Common myeloid progenitor, CD34-positive (primary cell): ENCODE data around the gene SLC24A3.

Source experiments
- CTCF ChIA-PET: fragments of 350-600 bp; sonication (Branson Sonifier 250); formaldehyde crosslinking; loops from one replicate; lab custom pipeline; 2021; ENCODE audit warnings: antibody characterized with exemption; lab: Charles Lee
- POLR2A ChIA-PET: fragments of 350-600 bp; sonication (Branson Sonifier 250); formaldehyde crosslinking; loops from one replicate; lab custom pipeline; 2021; ENCODE audit warnings: antibody characterized with exemption; lab: Charles Lee
- DNase-seq, 3 donors: peaks; one replicate each; pipeline versions ENCODE4 v3.0.0 to v3.0.0-alpha.2; 2013
- H3K27ac ChIP-seq, 2 experiments: 1 replicate in 1 of 2; 2 replicates in 1 of 2; pipeline ENCODE4 v1.7.0; 2013; ENCODE audit warnings: inconsistent platforms in 2 of 2, low read length in 2 of 2, mild to moderate bottlenecking in 2 of 2, low read depth in 1 of 2, moderate library complexity in 1 of 2; ENCODE audit not compliant: severe bottlenecking in 2 of 2, insufficient read depth in 1 of 2, poor library complexity in 1 of 2
- H3K27me3 ChIP-seq, 5 experiments: replicated peaks in 2 of 5; 1 replicate in 3 of 5; 2 replicates in 2 of 5; pipeline versions ENCODE4 v1.6.1 to v1.7.0; 2013; ENCODE audit warnings: low read length in 4 of 5, mild to moderate bottlenecking in 2 of 5, moderate library complexity in 2 of 5, inconsistent platforms in 1 of 5; ENCODE audit not compliant: insufficient read depth in 5 of 5, control insufficient read depth in 4 of 5
- H3K36me3 ChIP-seq, 4 experiments: 1 replicate in 2 of 4; 2 replicates in 2 of 4; pipeline versions ENCODE4 v1.6.1 to v1.7.0; 2013; ENCODE audit warnings: low read length in 3 of 4, control low read depth in 1 of 4, mild to moderate bottlenecking in 1 of 4; ENCODE audit not compliant: control insufficient read depth in 4 of 4, insufficient read depth in 4 of 4
- H3K4me1 ChIP-seq, 4 experiments: 1 replicate in 3 of 4; 2 replicates in 1 of 4; pipeline versions ENCODE4 v1.6.1 to v1.7.1; 2013; ENCODE audit warnings: low read length in 3 of 4, mild to moderate bottlenecking in 3 of 4, control low read depth in 1 of 4, inconsistent platforms in 1 of 4, moderate library complexity in 1 of 4; ENCODE audit not compliant: control insufficient read depth in 4 of 4, insufficient read depth in 4 of 4; ENCODE audit errors: control extremely low read depth in 1 of 4
- H3K4me3 ChIP-seq, 7 experiments: 1 replicate in 4 of 7; 2 replicates in 3 of 7; pipeline versions ENCODE4 v1.5.1 to v1.7.0; 2013; ENCODE audit warnings: mild to moderate bottlenecking in 7 of 7, low read length in 6 of 7, moderate library complexity in 6 of 7, inconsistent platforms in 2 of 7, low read depth in 2 of 7, control low read depth in 1 of 7; ENCODE audit not compliant: insufficient read depth in 4 of 7, control insufficient read depth in 1 of 7; ENCODE audit errors: extremely low read depth in 1 of 7
- H3K9me3 ChIP-seq, 5 experiments: 1 replicate in 4 of 5; 2 replicates in 1 of 5; pipeline versions ENCODE4 v1.6.1 to v1.7.1; 2013; ENCODE audit warnings: low read length in 4 of 5, mild to moderate bottlenecking in 2 of 5, inconsistent platforms in 1 of 5, low read depth in 1 of 5, moderate library complexity in 1 of 5; ENCODE audit not compliant: control insufficient read depth in 4 of 5, insufficient read depth in 2 of 5; ENCODE audit errors: control extremely low read depth in 1 of 5
- WGBS: methylation state at CpG from one replicate; pipeline ENCODE4 v1.1.5; 2013; ENCODE audit not compliant: insufficient coverage; 5-methylcytosine and 5-hydroxymethylcytosine counted together

Gene SLC24A3

DNA sequence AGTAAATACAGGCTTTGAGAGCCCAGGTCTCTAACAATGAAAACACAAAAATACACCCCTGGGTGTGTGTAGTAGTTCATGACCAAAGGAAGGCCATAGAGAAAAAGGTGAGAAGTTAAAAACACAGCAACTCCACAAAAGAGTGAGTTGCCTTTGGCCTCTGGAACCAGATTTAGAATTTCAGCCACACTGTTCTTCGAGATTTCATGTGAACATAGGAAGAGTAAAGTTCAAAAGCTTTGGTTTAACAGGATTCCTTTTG lies 502.1 kb downstream of the SLC24A3 start:
- 100% methylated on average over 1 of the region's 1 CpG for WGBS
- H3K4me3 ChIP-seq, result no peak overlapping the region
- CTCF ChIA-PET, result interaction anchor here (0.9 kb wide), 1 partner anchor 21 kb away, joined by 3 read pairs; no protein-coding TSS in a partner anchor
- POLR2A ChIA-PET, result no interaction called here
- H3K36me3 ChIP-seq, result no peaks in the 10 kb centered on the region
- H3K4me1 ChIP-seq, result no peaks in the 10 kb centered on the region
- peaks cover 1 to 16% (median 7%) of the 10 kb centered on the region in 5 experiments for H3K9me3 ChIP-seq
- H3K27ac ChIP-seq, result no peak overlapping the region
- H3K27me3 ChIP-seq, result peaks cover 0 to 3% (median 0%) of the 10 kb centered on the region in 5 experiments
- no peak for DNase-seq

DNA sequence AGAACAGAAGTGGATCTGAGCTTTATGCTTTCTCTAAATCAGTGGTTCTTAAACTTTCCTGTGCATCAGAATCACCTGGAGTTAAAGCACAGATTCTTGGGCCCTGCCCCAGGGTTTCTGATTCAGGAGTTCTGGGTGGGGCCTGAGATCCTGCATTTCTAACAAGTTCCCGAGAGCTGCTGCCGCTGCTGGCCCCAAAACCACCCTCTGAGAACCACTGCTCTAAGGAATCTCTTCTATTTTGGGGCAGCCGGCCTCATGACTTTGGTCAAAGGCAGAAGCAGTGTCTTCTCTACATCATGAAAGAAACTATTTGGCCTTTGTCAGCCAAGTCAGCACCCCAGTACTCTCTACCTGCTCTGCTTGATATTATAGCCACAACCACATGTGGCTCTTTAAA lies 503.5 kb downstream of the SLC24A3 start:
- Histone ChIP-seq H3K27ac (no peak overlapping the region), H3K4me1 (no peaks in the 10 kb centered on the region), H3K27me3 (no peaks in the 10 kb centered on the region), H3K9me3 (peaks cover 1 to 16% (median 7%) of the 10 kb centered on the region in 5 experiments), H3K36me3 (no peaks in the 10 kb centered on the region), H3K4me3 (no peak overlapping the region)
- ChIA-PET POLR2A (no interaction called here), CTCF (interaction anchor here (1.1 kb wide), 1 partner anchor 8 kb away, joined by 3 read pairs; no protein-coding TSS in a partner anchor)
- DNase-seq, result no peak
- WGBS, result 100% methylated on average over 3 of the region's 3 CpGs

DNA sequence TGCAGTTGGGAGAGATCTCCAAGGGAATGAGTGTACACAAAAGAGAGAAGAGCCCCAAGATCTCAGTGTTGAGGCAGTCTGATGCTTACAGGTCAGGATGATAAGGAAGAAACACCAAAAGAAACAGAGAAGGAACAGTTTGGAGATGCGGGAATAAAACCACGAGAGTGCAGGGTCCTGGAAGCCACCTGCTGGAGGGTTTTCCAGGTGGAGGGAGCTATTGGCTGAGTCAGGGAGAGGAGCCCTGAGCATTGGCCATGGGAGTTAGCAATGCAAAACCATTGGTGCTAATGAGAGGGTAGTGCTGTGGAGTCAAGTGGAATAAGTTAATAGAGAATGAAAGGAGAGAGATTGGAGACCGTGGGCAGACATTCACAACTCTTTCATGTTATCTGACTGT lies 506.4 kb downstream of the SLC24A3 start:
- 100% methylated on average over 3 of the region's 3 CpGs for WGBS
- ChIA-PET POLR2A (no interaction called here), CTCF (interaction anchor here (0.7 kb wide), 1 partner anchor 12 kb away, joined by 4 read pairs; no protein-coding TSS in a partner anchor)
- no peaks in the 10 kb centered on the region for H3K36me3 ChIP-seq
- no peaks in the 10 kb centered on the region for H3K27me3 ChIP-seq
- H3K9me3 ChIP-seq, result peaks cover 1 to 16% (median 7%) of the 10 kb centered on the region in 5 experiments
- H3K27ac ChIP-seq, result no peak overlapping the region
- no peak for DNase-seq
- H3K4me3 ChIP-seq, result no peak overlapping the region
- H3K4me1 ChIP-seq, result no peaks in the 10 kb centered on the region

DNA sequence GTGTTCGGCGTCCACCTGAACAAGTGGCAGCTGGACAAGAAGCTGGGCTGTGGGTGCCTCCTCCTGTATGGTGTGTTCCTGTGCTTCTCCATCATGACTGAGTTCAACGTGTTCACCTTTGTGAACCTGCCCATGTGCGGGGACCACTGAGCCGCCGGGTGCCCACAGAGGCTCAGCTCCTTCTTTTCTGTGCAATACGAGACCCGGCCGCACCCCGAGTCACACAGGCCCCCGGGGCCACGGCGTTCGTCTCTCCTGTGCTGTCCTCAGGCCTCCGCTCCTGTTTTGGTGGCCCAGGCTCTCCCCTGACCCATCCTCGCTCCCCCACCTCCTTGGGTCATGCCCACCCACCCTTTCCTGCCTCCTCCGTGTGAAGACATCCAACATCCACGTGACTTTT lies 508.5 kb downstream of the SLC24A3 start:
- POLR2A ChIA-PET, result no interaction called here
- CTCF ChIA-PET, result no interaction called here
- H3K4me1 ChIP-seq, result no peaks in the 10 kb centered on the region

GRCh38 chr20:19723051-19723450 lies 510.6 kb downstream of the SLC24A3 start:
- ChIA-PET CTCF (interaction anchor here (1.5 kb wide), 1 partner anchor 8 kb away, joined by 3 read pairs; no protein-coding TSS in a partner anchor), POLR2A (no interaction called here)
- peaks cover 0 to 7% (median 3%) of the 10 kb centered on the region in 4 experiments for H3K4me1 ChIP-seq

More for the DNA sequence above, 508.5 kb downstream of the SLC24A3 start:
- WGBS, result 96% methylated on average over 18 of the region's 18 CpGs
- Histone ChIP-seq H3K36me3 (no peaks in the 10 kb centered on the region), H3K27ac (no peak overlapping the region), H3K9me3 (peaks cover 0 to 11% (median 7%) of the 10 kb centered on the region in 5 experiments), H3K4me3 (no peak overlapping the region), H3K27me3 (no peaks in the 10 kb centered on the region)
- DNase-seq, result no peak

GRCh38 chr20:19723813-19724430 lies 511.5 kb downstream of the SLC24A3 start:
- H3K27ac ChIP-seq, result no peak overlapping the region
- ChIA-PET POLR2A (no interaction called here), CTCF (interaction anchor here (1.5 kb wide), 1 partner anchor 9 kb away, joined by 3 read pairs; no protein-coding TSS in a partner anchor)
- H3K9me3 ChIP-seq, result no peaks in the 10 kb centered on the region
- H3K4me3 ChIP-seq, result no peak overlapping the region
- H3K36me3 ChIP-seq, result no peaks in the 10 kb centered on the region
- H3K27me3 ChIP-seq, result no peaks in the 10 kb centered on the region
- no peak for DNase-seq
- H3K4me1 ChIP-seq, result peaks cover 0 to 7% (median 3%) of the 10 kb centered on the region in 4 experiments
- 95% methylated on average over 9 of the region's 11 CpGs for WGBS

More at GRCh38 chr20:19723051-19723450, 510.6 kb downstream of the SLC24A3 start:
- no peak for DNase-seq
- no peak overlapping the region for H3K27ac ChIP-seq
- no peaks in the 10 kb centered on the region for H3K9me3 ChIP-seq
- H3K27me3 ChIP-seq, result no peaks in the 10 kb centered on the region
- no peak overlapping the region for H3K4me3 ChIP-seq
- WGBS, result no CpG with 5 or more reads among the region's 4 CpGs
- H3K36me3 ChIP-seq, result no peaks in the 10 kb centered on the region

- CTCF ChIA-PET, result interaction anchor here (1.1 kb wide), 1 partner anchor 83 kb away, joined by 3 read pairs; no protein-coding TSS in a partner anchor
- H3K4me1 ChIP-seq, result peaks cover 0 to 7% (median 3%) of the 10 kb centered on the region in 4 experiments
- no peaks in the 10 kb centered on the region for H3K36me3 ChIP-seq
- no peaks in the 10 kb centered on the region for H3K27me3 ChIP-seq
- DNase-seq, result no peak
- no peak overlapping the region for H3K4me3 ChIP-seq
- H3K27ac ChIP-seq, result no peak overlapping the region
- whole genome bisulfite sequencing, result 100% methylated on average over 2 of the region's 4 CpGs
- peaks cover 0 to 2% (median 0%) of the 10 kb centered on the region in 5 experiments for H3K9me3 ChIP-seq
- POLR2A ChIA-PET, result no interaction called here
These were observed 512.9 kb downstream of the SLC24A3 start for GRCh38 chr20:19725373-19725772.
